HL-60 (cell line): Measurements from ENCODE around the gene NAA38.

ENCODE experiments used
- GABPA ChIP-seq: IDR thresholded peaks from 2 replicates; pipeline ENCODE4 v1.6.1; 2012; ENCODE audit warnings: low read depth
- POLR2AphosphoS5 ChIP-seq: IDR thresholded peaks from 2 replicates; pipeline ENCODE4 v1.6.1; 2012; ENCODE audit warnings: low read depth
- TF ChIP-seq, protein P1 (sequence below): IDR thresholded peaks from one replicate; pipeline ENCODE4 v1.5.1; 2011; ENCODE audit warnings: low read length, control low read depth, inconsistent platforms; ENCODE audit not compliant: insufficient read depth
- TF ChIP-seq, protein P2 (sequence below): IDR thresholded peaks from 2 replicates; pipeline ENCODE4 v1.6.1; 2012; ENCODE audit warnings: low read depth; ENCODE audit not compliant: insufficient replicate concordance

DNA sequence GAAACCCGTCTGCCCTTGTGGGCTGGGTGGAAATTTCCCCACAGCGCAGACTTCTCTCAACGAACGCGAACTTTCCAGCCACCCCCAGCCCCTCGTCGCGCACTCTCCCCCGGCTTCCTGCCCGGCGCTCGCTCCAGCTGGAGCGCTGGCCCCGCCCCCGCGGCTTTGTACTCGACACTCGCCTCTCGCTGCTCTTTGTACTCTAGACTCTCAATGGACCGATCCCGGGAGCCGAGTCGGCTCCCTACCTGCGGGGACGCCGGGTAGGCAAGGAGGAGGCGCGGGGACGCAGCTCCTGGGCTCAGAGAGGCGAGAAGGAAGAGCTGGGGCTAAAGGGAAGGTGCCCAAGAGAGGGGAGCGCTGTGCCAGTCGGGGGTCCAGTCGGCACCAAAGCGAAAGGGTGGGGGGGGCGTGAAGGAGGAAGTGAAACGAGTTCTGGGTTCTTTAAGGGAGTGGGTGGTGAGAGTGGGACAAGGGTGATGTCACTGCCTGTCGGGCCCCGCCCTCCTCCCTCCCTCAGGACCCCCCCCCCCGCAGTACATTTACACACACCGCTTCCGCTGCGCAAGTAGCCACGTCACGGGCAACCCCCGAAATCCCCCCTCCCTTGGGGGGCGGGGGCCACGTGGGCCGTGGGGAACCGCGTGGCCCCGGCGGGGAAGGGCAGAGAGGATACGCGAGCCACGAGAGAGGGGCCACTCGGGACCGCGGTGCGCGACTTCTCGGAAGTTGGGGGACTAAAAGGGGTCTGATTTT is 13.6 kb downstream of the NAA38 start:
- TF ChIP-seq, protein P1, sequence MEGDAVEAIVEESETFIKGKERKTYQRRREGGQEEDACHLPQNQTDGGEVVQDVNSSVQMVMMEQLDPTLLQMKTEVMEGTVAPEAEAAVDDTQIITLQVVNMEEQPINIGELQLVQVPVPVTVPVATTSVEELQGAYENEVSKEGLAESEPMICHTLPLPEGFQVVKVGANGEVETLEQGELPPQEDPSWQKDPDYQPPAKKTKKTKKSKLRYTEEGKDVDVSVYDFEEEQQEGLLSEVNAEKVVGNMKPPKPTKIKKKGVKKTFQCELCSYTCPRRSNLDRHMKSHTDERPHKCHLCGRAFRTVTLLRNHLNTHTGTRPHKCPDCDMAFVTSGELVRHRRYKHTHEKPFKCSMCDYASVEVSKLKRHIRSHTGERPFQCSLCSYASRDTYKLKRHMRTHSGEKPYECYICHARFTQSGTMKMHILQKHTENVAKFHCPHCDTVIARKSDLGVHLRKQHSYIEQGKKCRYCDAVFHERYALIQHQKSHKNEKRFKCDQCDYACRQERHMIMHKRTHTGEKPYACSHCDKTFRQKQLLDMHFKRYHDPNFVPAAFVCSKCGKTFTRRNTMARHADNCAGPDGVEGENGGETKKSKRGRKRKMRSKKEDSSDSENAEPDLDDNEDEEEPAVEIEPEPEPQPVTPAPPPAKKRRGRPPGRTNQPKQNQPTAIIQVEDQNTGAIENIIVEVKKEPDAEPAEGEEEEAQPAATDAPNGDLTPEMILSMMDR = no peak
- no peak for TF ChIP-seq GABPA
- TF ChIP-seq, protein P2, sequence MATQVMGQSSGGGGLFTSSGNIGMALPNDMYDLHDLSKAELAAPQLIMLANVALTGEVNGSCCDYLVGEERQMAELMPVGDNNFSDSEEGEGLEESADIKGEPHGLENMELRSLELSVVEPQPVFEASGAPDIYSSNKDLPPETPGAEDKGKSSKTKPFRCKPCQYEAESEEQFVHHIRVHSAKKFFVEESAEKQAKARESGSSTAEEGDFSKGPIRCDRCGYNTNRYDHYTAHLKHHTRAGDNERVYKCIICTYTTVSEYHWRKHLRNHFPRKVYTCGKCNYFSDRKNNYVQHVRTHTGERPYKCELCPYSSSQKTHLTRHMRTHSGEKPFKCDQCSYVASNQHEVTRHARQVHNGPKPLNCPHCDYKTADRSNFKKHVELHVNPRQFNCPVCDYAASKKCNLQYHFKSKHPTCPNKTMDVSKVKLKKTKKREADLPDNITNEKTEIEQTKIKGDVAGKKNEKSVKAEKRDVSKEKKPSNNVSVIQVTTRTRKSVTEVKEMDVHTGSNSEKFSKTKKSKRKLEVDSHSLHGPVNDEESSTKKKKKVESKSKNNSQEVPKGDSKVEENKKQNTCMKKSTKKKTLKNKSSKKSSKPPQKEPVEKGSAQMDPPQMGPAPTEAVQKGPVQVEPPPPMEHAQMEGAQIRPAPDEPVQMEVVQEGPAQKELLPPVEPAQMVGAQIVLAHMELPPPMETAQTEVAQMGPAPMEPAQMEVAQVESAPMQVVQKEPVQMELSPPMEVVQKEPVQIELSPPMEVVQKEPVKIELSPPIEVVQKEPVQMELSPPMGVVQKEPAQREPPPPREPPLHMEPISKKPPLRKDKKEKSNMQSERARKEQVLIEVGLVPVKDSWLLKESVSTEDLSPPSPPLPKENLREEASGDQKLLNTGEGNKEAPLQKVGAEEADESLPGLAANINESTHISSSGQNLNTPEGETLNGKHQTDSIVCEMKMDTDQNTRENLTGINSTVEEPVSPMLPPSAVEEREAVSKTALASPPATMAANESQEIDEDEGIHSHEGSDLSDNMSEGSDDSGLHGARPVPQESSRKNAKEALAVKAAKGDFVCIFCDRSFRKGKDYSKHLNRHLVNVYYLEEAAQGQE = no peak
- TF ChIP-seq POLR2AphosphoS5 = no peak
